NCI-H2227 (cell line): Measurements from ENCODE around the gene GPR15.
A peak's percentile ranks its signal among the peaks of the same experiment; 100 is the strongest.

Experiments used
- DNase-seq: peaks from one replicate; lab custom pipeline; 2025; ENCODE audit not compliant: unreplicated experiment; lab: John Stamatoyannopoulos, UW

Gene GPR15

GRCh38 chr3:98531622-98532274, at the start of gene GPR15:
Gene GPR15, plus strand, starts transcription at chr3:98531978. Its CDS starts 56 bp downstream, at chr3:98532034.
- DNase-seq, result no peak

- no peak for DNase-seq
These were observed 48.9 kb upstream of the GPR15 start for GRCh38 chr3:98482717-98483482.

GRCh38 chr3:98483626-98484025, 48.2 kb upstream of the GPR15 start:
- DNase-seq, result no peak

GRCh38 chr3:98497381-98497780, 34.4 kb upstream of the GPR15 start, which contains the start of gene OR5K2:
Gene OR5K2, plus strand, starts transcription at chr3:98497681. Its CDS starts 0 bp downstream, at chr3:98497681.
- DNase-seq, result no peak

GRCh38 chr3:98500019-98500418, 31.8 kb upstream of the GPR15 start:
- no peak for DNase-seq

- no peak for DNase-seq
These were observed 30.5 kb upstream of the GPR15 start for GRCh38 chr3:98501270-98501669.

GRCh38 chr3:98501863-98502576, 29.8 kb upstream of the GPR15 start:
- no peak for DNase-seq

GRCh38 chr3:98504539-98504938, 27.2 kb upstream of the GPR15 start:
- no peak for DNase-seq

GRCh38 chr3:98508582-98508981, 23.2 kb upstream of the GPR15 start:
- DNase-seq, result no peak

- DNase-seq, result no peak
These were observed 19.2 kb upstream of the GPR15 start for GRCh38 chr3:98512576-98512975.

- no peak for DNase-seq
These were observed 18.7 kb upstream of the GPR15 start for GRCh38 chr3:98513091-98513511.

- no peak for DNase-seq
These were observed 18.0 kb upstream of the GPR15 start for GRCh38 chr3:98513736-98514135.

GRCh38 chr3:98514948-98515347, 16.8 kb upstream of the GPR15 start:
- no peak for DNase-seq

- DNase-seq, result no peak
These were observed 13.0 kb upstream of the GPR15 start for GRCh38 chr3:98518816-98519215.

- DNase-seq, result no peak
These were observed 12.4 kb upstream of the GPR15 start for GRCh38 chr3:98519351-98519750.

GRCh38 chr3:98521897-98522543, 9.8 kb upstream of the GPR15 start:
- peak; percentile 30 for DNase-seq

- DNase-seq, result peak; percentile 93
These were observed 9.1 kb upstream of the GPR15 start, which contains the start of gene CLDND1 for GRCh38 chr3:98522544-98523281. Gene CLDND1, minus strand, starts transcription at chr3:98522902. Its CDS starts 1,478 bp downstream, at chr3:98521424.

GRCh38 chr3:98525494-98525893, 6.3 kb upstream of the GPR15 start:
- DNase-seq, result no peak

- no peak for DNase-seq
These were observed 3.1 kb upstream of the GPR15 start for GRCh38 chr3:98528474-98529346.
